Ramos (cell line): ENCODE results near the gene STK39.

Source experiments
- in situ Hi-C: fragments of 300-500 bp; cut with MboI; formaldehyde crosslinking; loops from one replicate; pipeline ENCODE4 v1.14.3; 2022; ENCODE audit warnings: low sequenced_read_pairs; ENCODE audit not compliant: unreplicated experiment

Gene STK39

DNA sequence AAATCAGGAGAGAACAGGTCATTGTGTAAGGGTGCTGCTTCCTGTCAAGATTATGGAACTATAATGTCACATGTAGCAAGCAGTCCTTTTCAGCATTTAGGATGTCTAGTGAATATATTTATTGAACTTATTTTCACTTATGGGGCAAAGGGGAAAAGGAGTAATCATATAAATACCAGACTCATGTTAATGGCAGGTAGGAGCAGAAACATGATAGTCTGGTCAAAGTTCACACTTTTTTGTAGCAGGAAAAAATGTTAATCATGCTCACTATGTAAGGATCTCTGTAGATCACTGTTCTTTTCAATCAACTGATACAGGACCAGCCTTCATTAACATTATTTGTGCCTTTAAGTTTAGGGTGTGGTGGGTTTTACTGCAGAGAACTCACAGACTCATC is 219.0 kb downstream of the STK39 start:
- in situ Hi-C loops, result no loop called here

DNA sequence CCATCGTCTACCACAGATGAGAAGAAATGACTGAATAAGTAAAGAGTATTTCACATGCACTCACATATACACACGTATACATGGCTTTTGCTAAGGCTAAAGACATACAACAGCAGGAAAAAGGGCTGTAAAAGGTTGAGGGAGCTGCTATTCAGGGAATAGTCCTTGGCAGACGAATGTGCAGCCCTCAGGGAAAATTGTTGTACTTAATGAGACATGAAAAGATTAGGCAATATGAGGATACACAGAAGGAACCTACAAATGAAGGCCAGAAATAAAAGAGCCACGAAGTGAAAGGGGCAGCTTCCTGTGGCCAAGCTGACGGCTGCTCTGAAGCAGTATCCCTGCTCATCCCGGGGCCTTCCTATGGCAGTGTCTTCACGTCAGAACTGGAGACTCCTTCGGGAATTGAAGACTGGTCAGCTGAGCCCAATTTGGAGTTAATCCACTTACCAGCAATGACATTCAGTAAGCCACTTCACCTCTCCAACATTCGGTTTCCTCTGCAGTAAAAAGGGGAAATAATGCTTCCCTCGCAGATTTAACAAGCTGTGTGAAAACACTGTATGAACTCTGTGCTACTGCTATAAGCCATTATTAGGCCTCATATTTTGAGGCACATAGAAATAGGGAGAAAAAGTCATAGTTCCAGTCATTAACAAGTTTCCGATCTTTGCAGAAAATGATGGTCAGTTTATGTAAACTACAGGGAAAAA is 221.8 kb downstream of the STK39 start:
- in situ Hi-C loops, result no loop called here

DNA sequence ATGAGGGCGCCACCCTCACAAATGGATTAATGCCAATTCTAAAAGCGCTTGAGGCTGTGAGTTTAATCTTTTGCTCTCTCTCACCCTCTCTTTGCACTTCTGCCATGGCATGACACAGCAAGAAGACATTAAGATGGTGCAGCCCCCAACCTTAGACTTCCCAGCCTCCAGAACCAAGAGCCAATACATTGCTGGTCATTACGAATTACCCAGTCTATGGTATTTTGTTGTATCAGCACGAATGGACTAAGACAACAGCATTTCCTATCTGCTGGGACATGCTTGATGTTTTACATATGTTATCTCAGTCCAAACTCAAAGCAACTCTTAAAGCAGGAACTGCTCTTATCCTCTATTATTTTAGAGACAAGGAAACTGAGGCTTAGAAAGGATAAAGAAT is 222.9 kb downstream of the STK39 start:
- in situ Hi-C loops, result no loop called here

DNA sequence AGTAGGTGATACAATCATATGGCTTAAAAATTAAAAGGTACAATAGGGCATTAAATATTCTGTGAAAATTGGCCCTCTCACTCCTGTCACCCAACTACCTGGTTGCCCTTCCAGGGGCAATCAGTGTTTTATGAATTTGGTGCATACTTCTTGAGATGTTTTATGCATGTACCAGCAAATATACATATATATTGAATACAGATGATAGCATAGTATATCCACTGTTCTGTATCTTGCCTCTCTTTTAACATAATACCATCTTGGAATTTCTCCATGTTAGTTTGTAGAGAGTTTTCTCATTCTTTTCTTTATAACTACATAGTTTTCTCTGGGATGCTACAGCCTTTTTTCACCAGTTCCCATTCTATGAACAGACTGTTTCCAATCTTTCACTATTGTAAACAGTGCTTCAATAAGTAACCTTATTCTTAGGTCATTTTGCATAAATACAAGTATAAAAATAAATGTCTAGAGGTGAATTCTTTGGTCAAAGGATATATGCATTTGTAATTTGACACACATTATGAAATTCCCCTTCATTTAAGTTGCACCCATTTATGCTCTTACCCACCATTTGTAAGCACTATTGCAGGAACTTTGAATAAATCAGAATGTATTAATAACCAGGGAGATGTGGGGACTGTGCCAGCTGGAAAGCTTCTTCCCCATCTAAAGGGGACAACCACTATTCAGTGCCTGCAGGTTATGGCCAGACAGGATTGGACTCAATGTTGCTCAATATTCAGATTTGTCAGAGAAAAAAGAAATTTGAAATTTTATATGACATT is 225.4 kb downstream of the STK39 start:
- in situ Hi-C loops, result no loop called here

DNA sequence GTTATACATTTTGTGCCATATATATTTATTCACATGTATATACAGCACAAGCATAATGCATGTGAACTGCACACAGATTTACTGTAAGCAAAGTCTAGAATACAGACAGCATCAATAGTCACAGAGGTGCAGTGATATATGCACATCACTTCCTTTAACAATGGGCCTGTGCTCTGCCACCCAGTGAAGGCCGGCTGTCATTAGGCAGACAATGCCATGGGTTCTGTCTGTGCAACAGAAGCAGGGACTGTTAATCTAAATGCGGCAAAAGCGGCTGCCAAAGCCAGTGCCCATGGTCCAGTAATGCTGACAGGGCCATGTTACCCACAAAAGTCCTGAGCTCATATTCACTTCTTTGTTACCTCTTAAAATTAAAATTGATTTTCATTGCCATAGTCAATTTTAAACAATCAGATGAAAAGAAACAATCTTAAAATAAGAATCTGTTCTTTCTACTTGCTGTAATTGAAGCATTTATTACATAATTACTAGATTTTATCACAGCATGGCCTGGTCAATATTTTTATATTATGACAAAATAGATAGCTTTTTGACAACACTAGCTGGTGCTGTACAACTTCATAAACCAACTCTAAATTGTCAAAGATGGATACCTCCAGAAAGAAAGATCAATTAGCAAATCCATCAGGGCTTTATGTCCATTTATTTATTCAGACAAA is 232.0 kb downstream of the STK39 start:
- in situ Hi-C loops, result no loop called here

DNA sequence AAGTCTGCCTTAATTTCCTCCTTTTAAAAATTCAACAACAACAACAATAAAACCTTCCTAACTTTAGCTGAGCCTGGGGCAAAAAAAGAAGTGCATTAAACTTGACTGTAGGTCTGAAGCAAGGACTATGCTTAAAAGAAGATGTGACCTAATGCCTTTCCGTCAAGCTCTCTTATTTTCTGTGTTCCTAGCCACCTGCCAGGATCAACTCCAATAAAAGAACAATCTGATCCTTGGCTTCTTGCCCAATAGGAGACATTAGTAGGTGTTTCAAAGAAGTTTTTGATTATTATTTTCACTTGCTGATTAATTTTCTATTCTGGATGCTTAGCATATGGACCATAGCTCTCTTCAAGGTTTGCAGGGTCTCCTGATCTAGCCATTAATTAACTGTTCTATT is 237.5 kb downstream of the STK39 start:
- in situ Hi-C loops, result no loop called here

DNA sequence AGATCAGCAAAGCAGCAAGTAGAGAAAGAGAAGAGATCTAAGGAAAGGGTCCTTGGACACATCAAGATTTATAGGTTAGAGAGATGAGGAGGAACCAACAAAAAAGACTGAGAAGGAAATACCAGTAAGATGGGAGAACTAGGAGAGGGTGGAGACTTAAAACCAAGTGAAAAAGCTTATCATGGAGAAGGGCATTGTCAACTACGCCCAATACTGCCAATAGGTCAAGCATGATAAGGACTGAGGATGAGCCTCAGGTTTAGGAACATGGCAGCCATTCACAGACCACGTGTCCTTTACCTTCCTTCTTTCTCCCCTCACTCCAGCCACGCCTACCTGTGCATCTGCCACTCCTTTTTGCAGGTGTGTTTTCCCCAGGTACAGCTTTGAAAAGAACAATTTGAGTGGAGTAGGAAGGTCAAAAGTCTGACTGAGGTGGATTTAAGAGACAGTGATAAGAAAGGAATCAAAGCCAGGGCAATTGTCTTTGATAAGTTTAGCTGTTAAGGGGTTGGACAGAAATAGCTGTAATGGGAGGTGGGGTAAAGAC is 238.7 kb downstream of the STK39 start:
- in situ Hi-C loops, result no loop called here

DNA sequence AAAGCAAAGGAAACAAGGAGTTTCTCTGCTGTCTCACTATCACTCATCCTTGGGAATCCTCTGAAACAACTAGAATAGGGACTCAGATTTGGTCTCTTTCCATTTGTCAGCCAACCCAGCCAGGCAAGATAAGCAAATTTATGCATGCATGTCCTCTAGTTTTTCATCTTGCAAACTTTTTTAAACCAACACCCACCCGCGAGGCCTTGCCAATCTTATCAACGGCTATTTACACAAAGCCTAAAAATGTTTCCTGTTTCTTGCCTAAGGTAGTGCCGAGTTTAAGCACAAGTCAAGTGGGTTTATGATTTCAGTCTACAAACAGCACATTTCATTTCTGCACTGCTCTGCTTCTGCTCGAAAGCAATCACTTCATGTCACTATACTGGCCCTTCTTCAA is 240.9 kb downstream of the STK39 start:
- in situ Hi-C loops, result no loop called here

DNA sequence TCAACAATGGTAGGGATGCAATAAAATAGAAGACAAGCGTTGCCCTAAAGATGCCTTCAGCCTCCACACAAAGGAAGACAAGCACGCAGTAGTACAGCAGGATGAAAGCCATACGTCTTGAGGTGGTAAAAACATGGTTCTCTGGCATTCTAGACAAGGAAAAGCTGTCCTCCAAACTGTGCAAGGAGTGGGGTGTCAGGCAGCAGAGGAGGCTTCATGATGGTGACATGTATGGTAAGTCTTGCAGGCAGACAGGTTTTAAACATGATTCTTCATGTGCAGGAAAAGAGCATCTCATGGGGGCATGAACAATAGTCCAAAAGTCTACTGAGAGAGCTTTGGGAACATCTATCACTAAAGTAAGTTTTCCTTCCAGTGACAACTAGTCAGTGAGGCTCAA is 241.8 kb downstream of the STK39 start:
- in situ Hi-C loops, result no loop called here

DNA sequence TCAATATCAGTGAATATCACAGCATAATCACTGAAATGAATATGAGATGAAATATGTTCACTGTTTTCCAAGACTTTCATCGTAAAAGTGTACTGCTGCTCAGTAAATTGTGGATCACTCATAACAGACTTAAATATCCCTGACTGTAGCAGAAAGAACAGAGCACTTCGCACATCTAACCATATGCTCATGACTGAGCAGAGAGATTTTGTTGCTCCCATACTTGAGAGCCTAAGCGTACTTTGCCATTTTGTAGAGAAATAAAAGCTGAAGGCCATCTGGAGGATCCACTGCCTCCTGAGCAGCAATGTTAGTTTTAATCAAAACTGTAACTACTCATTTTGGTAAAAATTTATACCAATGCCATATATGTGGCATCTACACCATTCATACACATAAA is 243.5 kb downstream of the STK39 start:
- in situ Hi-C loops, result no loop called here

DNA sequence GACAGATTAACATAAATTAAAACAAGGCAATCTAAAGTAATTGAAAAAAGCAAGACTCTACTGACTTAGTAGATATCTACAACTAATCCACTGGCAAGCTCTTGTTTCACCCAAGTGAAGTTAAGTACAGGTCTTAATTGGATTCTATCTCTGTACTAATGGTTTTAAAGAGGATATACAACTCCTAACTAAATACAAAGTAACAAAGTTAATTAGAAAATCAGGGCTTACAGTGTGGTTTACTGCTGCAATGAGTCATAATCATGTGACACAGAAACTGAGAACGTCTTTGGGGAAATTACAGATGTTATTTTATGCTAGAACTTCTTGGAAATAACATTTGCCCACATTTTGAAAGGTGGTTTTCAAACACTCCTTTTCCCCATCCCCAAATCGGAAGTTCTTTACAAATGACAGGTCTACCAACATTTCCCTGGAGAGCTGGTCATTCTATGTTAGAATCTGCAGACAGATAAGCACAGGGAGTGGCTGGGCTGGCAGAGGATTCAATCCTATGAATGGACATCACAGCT is 245.3 kb downstream of the STK39 start:
- in situ Hi-C loops, result no loop called here

DNA sequence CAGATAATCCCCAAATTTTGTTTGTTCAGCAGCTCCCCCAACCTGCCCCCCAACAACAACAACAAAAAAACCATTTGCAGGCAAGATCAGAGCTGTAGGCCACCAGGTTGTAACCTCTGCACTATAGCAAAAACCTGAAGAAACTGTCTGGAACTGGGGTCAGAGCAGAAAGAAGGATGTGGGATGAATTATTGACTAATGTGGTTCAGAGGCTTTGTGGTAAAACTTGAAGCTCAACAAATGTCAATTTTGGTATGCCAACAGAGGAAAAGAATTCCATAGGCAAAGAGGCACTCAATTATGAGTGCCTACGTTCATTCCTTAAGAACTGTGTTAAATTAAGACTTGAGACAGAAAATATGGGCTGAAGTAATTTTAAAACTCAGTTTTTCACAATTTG is 255.1 kb downstream of the STK39 start:
- in situ Hi-C loops, result no loop called here

DNA sequence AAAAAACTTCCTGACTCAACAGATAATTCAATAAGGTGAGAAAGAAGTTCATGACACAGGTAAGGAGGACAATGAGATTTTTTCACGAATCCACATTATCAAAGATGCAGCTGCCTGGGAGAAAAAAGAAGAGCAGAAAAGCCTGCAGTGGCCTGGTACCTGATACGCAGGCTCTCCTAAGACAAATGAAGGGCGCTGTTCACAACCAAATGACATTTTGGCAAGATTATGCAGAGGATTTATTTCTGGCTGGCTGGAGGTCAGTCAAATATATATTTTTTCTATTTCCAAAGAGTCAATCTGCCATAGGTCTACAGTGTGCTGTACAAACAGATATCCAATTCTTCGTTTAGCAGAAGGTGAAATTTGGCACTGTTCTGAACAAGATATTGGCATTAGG is 257.3 kb downstream of the STK39 start:
- in situ Hi-C loops, result no loop called here

DNA sequence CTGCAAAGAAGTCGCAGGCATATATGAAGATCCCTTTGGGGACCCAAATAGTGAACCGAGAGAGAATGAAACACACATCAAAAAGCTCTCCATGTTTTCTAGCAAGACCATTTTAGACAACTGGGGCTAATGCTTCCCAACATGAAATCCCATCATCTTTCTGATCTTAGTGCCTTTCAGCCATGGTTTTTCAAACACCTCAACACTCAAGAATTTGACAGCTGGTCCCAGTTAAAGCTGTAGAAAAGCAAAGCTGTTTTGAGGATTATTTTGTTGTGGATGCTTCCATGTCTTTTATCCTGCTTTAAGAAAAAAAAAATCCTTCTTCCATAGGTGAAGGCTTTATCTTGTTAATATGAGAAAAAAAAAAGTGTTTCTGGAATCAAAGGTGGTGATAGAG is 259.1 kb downstream of the STK39 start:
- in situ Hi-C loops, result no loop called here

DNA sequence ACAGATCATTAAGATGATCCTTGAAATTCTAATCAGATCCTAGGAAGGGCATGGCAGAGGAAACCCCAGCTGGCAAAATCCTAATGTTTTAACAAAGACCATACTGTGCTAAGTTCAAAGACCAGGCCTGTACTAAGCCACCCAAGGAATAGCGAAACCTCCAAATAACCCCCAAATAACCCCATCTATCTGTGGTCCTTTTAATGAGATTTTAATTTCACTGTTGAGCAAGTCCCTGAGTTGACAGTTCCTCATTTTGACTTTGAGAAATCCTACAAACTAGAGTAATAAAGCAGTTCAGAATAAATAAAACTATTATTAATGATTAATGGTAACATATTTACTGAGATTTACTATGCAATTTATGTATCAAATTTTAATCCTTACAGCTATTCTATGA is 259.8 kb downstream of the STK39 start:
- in situ Hi-C loops, result no loop called here

DNA sequence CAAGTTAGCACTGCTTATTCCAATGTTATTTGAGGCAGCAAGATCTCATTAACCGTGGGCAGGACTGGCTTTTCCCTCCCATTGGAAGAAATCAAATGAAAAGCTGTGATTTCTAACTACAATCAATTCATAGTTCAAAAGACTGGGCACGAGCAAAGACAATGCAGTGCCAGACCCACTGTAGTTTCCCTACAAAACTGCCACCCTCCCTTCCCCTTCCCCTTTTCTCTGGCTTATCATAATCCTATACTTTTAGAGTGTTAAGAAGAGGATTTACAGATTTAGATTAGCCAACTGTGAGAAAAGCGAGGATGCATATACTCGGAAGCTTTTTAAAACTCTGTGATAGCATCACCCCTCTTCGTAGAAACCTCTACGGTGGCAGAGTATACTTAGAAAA is 260.4 kb downstream of the STK39 start:
- in situ Hi-C loops, result no loop called here

DNA sequence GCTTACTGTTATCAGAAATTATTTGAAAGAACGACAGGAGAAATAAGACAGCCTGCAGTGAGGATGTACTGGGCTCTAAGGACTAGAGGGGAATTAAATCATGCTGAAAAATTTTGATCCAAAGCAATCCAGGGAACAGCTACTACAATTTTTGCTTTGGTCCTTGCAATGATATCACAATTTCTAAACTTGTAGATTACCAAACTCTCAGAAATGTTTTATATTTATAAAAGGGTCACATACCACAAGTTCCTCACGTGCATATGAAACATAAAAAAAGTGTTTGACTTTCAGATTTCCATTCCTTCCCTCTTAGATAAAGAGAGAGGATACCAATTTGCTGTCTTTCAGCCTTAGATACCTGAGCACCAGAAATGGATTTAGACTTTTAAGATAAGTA is 261.2 kb downstream of the STK39 start:
- in situ Hi-C loops, result no loop called here

DNA sequence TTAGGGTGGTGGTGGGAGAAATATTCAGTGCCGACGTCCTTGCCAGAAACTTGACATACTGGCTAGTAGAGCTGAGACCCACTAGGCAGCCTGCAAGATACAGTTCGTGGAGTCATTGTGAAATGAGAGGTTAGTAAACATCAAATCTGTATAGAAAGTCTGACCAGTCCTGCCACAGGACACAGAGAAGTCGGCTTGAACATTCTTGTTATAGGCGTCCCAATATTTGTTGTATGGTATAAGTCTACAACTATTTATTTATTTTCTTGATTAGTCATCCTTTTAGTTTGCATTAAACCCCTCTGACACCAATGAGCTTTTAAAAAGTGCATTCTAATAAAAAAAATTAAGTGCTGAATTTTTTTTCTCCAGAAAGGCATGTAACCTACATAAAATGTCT is 265.4 kb downstream of the STK39 start:
- in situ Hi-C loops, result no loop called here

DNA sequence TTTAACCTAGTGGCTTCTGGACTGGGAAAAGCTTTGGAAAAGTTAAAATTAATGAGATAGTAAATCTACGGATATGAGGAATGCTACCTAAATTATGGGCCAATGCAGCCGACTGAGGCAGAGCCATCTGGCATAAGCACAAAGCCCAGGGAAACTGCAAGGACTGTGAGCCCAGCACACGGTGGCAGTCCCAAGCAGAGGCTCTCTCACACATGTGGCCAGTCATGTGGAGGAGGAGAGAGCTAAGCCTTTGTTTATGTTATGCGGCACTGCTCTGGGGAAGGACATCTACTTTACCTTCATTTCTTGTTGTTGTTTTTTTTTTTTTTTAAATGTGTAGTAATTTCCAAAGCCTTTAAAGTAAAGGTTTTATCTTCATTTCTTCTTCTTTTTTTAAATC is 267.0 kb downstream of the STK39 start:
- in situ Hi-C loops, result no loop called here

DNA sequence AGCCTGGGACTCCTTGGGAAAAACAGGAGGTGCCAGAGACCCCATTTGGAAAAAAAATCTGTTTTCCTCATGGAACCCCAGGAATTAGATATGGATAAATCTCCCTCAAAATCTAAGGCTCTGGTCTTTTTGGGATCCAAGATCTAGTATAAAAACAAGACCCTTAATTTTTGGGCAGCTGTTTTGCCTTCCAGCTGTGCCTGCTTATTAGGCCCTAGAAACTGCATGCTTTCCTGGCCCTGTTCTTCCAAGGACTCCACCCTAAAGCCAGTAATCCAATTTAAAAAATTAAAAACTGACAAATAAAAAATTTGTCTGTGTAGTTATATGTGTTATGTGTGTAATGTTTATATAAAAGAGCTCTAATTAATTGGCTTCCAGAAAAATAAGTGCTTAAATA is 274.6 kb downstream of the STK39 start:
- in situ Hi-C loops, result no loop called here

DNA sequence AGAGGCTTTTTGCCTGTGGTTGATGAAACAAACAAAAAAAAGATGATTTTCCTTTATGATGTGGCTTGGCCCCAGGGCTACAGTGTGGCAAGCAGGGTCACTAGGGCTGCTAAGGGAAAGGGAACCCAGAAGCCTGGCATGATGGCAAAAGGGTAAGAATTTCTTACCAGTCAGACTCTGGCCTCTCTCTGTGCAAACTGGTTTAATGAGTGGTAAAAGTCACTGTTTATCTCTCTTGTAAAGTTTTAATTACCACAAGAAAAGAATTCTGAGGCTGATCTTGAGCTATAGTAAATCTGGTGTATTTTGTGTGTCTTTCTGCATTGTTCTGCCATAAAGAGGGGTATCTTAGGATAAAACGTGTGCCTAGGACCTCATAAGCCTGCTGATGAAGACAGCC is 275.4 kb downstream of the STK39 start:
- in situ Hi-C loops, result no loop called here
